Astrocyte of the cerebellum (primary cell): Measurements from ENCODE around the gene ZKSCAN3.
A peak's percentile ranks its signal among the peaks of the same experiment; 100 is the strongest.

ENCODE experiments used
- DNase-seq: peaks from one replicate; pipeline ENCODE4 v3.0.0-alpha.2; 2011; ENCODE audit warnings: low read depth
- H3K4me3 ChIP-seq: 2 replicates; pipeline ENCODE4 v1.5.1; 2011; ENCODE audit warnings: mild to moderate bottlenecking, low read depth, low read length, moderate library complexity
- in situ Hi-C: cut with HindIII; loops from 2 replicates; pipeline ENCODE4 v1.10.0; 2017; ENCODE audit warnings: low sequenced_read_pairs
- TF ChIP-seq, protein P1 (sequence below): IDR thresholded peaks from 2 replicates; pipeline ENCODE4 v1.5.1; 2012; ENCODE audit warnings: low read length, low read depth, moderate library complexity, mild to moderate bottlenecking; ENCODE audit errors: missing control alignments

The ZKSCAN3 gene

DNA sequence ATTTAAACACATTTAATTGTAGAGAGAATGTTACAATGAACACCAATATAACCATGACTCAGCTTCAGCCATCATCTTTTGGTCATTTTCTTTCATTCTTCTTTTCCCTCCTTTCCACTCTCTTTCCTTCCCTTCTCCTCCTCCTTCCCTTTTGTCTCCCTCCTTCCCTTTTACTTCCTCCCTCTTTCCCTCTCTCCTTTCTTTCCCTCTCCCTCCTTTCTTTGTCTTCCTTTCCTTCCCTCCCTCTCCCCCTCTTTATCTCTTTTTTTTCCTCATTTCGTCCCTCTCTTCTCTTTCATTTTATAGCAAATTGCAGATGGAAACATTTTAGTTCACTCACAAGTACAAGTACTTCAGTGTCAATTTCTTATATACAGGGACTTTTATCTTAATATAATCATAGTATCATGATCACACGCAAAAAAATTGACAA, 1.8 kb downstream of the ZKSCAN3 start:
- no peak for DNase-seq
- in situ Hi-C loops: no loop called here
- TF ChIP-seq, protein P1, sequence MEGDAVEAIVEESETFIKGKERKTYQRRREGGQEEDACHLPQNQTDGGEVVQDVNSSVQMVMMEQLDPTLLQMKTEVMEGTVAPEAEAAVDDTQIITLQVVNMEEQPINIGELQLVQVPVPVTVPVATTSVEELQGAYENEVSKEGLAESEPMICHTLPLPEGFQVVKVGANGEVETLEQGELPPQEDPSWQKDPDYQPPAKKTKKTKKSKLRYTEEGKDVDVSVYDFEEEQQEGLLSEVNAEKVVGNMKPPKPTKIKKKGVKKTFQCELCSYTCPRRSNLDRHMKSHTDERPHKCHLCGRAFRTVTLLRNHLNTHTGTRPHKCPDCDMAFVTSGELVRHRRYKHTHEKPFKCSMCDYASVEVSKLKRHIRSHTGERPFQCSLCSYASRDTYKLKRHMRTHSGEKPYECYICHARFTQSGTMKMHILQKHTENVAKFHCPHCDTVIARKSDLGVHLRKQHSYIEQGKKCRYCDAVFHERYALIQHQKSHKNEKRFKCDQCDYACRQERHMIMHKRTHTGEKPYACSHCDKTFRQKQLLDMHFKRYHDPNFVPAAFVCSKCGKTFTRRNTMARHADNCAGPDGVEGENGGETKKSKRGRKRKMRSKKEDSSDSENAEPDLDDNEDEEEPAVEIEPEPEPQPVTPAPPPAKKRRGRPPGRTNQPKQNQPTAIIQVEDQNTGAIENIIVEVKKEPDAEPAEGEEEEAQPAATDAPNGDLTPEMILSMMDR: no peak
- no peak overlapping the region for H3K4me3 ChIP-seq

DNA sequence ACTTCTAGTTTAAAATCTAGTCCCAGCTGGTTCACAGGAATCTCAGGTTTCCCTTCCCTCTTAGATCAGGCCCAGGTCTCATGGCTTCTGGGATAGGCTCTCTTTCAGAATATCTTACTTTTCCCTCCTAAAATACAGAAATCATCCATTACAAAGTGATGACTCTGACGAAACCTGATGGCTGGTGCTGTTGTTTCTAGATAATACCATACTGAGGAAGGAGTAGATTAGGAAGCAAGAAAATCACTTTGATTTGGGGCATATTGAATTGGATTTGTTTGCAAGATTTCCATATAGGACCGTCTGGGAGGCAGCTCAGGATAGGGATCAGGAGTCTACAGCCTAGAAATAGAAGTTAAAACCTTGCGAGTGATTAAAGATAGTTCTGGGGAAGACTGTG, 3.6 kb downstream of the ZKSCAN3 start:
- DNase-seq: no peak
- TF ChIP-seq, protein P1: no peak
- no peak overlapping the region for H3K4me3 ChIP-seq
- in situ Hi-C loops: no loop called here

DNA sequence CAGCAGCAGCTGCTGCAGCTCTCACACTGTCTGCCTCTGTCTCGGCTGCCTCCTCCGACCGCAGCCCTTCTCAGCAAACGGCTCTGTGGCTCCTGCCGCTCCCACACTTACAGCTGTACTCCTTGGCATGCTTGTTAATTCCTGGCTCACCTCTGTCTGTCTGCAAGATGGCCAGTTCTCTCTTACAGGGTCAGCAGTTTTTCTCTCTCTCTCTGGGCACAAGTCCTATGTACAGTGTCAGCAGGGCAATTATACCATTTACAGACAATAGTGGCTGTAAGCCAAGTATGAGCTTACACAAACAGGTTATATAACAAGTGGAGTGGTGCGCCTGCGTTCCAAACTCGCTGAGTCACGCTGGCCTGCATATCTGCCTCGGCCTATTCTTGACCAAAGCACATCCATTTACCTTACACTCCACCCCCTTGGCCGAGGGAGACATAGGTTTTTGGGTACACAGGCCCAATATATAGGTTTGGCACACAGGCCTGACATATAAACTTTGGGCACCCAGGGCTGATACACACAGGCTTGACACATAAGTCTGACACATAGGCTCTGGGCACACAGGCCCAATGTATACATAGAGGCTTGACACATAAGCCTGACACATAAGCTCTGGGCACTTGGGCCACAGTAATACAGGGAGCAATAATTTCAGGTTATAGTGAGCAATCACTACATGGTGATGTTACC, 4.4 kb downstream of the ZKSCAN3 start:
- no peak for DNase-seq
- no peak overlapping the region for H3K4me3 ChIP-seq
- in situ Hi-C loops: no loop called here
- TF ChIP-seq, protein P1: no peak

DNA sequence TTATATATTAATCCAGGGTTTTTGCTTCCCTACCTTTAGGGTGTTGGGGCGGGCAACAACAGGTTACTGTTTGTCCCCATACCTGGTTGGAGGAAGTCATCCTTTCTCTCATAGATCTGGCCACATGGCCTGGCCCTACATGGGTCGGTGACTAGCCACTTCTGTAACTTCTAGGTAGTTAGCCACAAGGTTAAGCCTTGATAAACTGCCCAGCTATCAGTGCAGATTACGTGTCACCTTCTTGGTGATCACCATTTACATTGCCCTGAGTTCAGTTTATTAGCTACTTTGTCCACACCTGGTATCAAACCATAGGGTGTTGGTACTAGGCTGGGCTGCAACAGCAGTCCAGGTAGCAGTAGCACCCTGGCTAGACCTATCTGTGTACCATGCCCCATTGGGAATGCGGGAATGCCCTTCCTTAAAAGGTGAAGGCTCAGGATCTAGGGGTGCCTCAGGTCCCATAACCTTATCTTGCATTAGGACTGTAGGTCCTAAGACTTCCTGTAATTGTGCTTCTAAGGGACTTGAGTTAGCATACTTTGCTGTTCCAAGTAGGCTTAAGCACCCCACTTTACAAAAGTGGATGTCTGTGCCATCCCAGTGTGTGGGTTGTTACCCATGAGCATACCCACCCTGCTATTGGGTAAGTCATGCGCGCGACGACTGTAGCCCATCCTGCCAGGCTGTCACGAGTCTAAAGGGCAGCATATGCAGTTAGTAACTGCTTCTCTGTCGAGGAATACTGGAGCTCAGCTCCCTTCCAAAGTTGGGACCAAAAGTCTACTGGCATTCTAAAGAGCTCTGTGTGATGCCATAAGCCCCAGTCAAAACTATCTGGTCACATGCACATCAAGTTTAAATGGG, 5.2 kb downstream of the ZKSCAN3 start:
- in situ Hi-C loops: no loop called here
- TF ChIP-seq, protein P1: no peak
- no peak for DNase-seq
- no peak overlapping the region for H3K4me3 ChIP-seq

DNA sequence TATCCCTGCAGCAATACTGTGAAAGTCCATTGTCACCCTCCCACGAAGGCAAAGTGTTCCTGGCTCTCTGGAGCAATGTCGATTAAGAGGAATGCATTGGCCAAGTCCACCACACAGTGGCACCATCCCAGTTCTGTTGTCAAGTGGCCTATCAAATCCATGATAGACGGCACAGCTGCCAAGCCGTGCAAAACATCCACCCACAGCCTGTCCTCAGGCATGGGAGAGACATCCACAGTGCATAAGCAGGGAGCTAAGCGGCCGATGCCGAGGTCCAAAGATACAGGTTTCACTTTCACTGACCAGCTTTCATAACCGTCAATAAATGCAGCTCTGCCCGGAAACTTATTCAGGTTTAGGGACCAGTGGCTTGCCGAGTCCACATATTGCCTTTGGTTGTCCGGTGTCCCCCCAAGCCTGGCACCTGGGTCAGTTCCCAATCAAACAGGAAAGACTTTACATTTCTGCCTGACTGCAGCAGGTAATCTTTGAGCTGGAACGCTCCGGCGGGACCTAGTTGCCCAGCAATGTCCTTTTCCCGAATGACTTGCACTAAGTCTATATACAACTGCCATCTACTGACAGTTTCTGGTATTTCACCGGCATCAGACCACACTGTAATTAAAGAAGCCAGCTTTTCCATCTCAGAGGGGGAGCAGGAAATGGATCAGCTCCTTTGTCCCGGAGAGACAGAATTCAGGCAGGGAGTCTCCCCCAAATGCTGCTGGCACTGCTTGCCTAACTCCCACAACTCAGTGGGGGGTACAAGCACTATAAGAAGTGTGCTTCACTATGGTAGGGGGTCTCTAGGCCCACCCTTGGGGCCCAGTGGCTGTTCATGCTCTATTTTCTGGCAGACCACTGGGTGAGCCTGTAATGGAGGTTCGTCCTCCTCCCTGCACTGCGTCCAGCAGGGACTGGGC, 6.3 kb downstream of the ZKSCAN3 start:
- TF ChIP-seq, protein P1: peak; percentile 78
- H3K4me3 ChIP-seq: peak overlapping the region; percentile 60
- in situ Hi-C loops: no loop called here
- peak; percentile 87 for DNase-seq

DNA sequence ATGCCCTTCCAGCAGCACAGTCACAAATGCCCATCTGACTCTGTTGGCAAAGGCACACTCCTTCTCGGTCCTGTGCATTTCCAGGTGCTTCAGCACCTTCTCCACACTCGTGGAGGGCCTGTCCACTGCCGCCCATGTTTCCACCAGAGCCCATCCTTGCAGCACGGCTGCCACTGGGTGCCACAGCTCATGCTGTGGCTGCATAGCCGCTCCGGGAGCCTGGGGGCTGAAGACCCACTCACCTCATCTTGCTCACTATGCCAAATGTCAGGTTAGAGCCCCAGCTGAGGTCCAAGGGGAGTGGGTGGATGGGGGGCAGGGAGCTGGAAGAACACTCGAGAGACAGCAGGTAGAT, 6.9 kb downstream of the ZKSCAN3 start:
- in situ Hi-C loops: no loop called here
- H3K4me3 ChIP-seq: no peak overlapping the region
- TF ChIP-seq, protein P1: no peak
- no peak for DNase-seq
